Hindlimb muscle (tissue), 1 donor: ENCODE results near the gene RAB11FIP5. TPM values are rescaled to one million over a fixed set of nuclear protein-coding genes. Genes with fewer than 3 reads are reported as not detected.
"Not testable (repeated sequence)": the region's sequence is repeated elsewhere in the genome, so short reads cannot be mapped to it uniquely, and the experiment has no call there.

Source experiments
- DNase-seq: peaks from one replicate; pipeline ENCODE4 v3.0.0-alpha.2; 2013
- polyA plus RNA-seq: library from polyadenylated mRNA; unstranded; fragments of 120-200 nt; gene quantifications from one replicate; pipeline ENCODE4 v1.2.1, GENCODE V29; 2013; ENCODE audit not compliant: insufficient read length

The RAB11FIP5 gene
- polyA plus RNA-seq, 1 donor, result 18.8 TPM

- DNase-seq, result peak; percentile 26
These were observed 1.4 kb downstream of the RAB11FIP5 start for GRCh38 chr2:73111073-73112025.

GRCh38 chr2:73110168-73111072, 2.3 kb downstream of the RAB11FIP5 start:
- peak; percentile 49 for DNase-seq

- DNase-seq, result no peak
These were observed 3.1 kb downstream of the RAB11FIP5 start for GRCh38 chr2:73109431-73110167.

- DNase-seq, result peak; percentile 39
These were observed 5.4 kb downstream of the RAB11FIP5 start for GRCh38 chr2:73107211-73107926.

- DNase-seq, result no peak
These were observed 6.0 kb downstream of the RAB11FIP5 start for GRCh38 chr2:73106791-73107190.

- no peak for DNase-seq
These were observed 7.2 kb downstream of the RAB11FIP5 start for GRCh38 chr2:73105511-73105971.

GRCh38 chr2:73104933-73105332, 7.8 kb downstream of the RAB11FIP5 start:
- no peak for DNase-seq

GRCh38 chr2:73103018-73103542, 9.7 kb downstream of the RAB11FIP5 start:
- no peak for DNase-seq

- DNase-seq, result no peak
These were observed 11.0 kb downstream of the RAB11FIP5 start for GRCh38 chr2:73101626-73102256.

GRCh38 chr2:73100956-73101355, 11.8 kb downstream of the RAB11FIP5 start:
- DNase-seq, result no peak

- DNase-seq, result no peak
These were observed 13.3 kb downstream of the RAB11FIP5 start for GRCh38 chr2:73099486-73099885.

GRCh38 chr2:73095910-73096309, 16.8 kb downstream of the RAB11FIP5 start:
- DNase-seq, result no peak

GRCh38 chr2:73093601-73094218, 19.0 kb downstream of the RAB11FIP5 start:
- not testable (repeated sequence) for DNase-seq

GRCh38 chr2:73092146-73092783, 20.5 kb downstream of the RAB11FIP5 start:
- DNase-seq, result no peak

GRCh38 chr2:73091696-73092095, 21.1 kb downstream of the RAB11FIP5 start:
- no peak for DNase-seq

GRCh38 chr2:73091164-73091563, 21.6 kb downstream of the RAB11FIP5 start:
- no peak for DNase-seq

GRCh38 chr2:73089270-73090030, 23.3 kb downstream of the RAB11FIP5 start:
- DNase-seq, result peak; percentile 63

- DNase-seq, result no peak
These were observed 24.0 kb downstream of the RAB11FIP5 start for GRCh38 chr2:73088703-73089102.

GRCh38 chr2:73088211-73088610, 24.5 kb downstream of the RAB11FIP5 start:
- no peak for DNase-seq
